ENCODE data around the gene CSNK1G2. TPM values are rescaled to one million over a fixed set of nuclear protein-coding genes. Genes with fewer than 3 reads are reported as not detected.

The CSNK1G2 gene
- total RNA-seq, 2 donors from 2014 or later = 29.0 to 35.8 TPM

- no peak for DNase-seq (ENCODE audit: low spot score)
- H3K27me3 ChIP-seq = no peaks in the 10 kb centered on the region
- no peak for TF ChIP-seq CTCF (IDR thresholded peaks at IDR 0.05)
- no peaks in the 10 kb centered on the region for H3K9me3 ChIP-seq
- no peaks in the 10 kb centered on the region for H3K36me3 ChIP-seq
- H3K4me3 ChIP-seq = no peak overlapping the region
- H3K27ac ChIP-seq = no peak overlapping the region
- H3K4me1 ChIP-seq = no peaks in the 10 kb centered on the region
Observed at GRCh38 chr19:1962674-1963073, 21.7 kb downstream of the CSNK1G2 start.

- H3K27me3 ChIP-seq = no peaks in the 10 kb centered on the region
- H3K4me3 ChIP-seq = no peak overlapping the region
- DNase-seq (ENCODE audit: low spot score) = no peak
- peaks cover 9% of the 10 kb centered on the region for H3K36me3 ChIP-seq
- H3K4me1 ChIP-seq = no peaks in the 10 kb centered on the region
- TF ChIP-seq CTCF (IDR thresholded peaks at IDR 0.05) = no peak
- no peaks in the 10 kb centered on the region for H3K9me3 ChIP-seq
- no peak overlapping the region for H3K27ac ChIP-seq
Observed at GRCh38 chr19:1967087-1967608, 26.2 kb downstream of the CSNK1G2 start.

GRCh38 chr19:1968279-1969175, 27.6 kb downstream of the CSNK1G2 start:
- no peak for DNase-seq (ENCODE audit: low spot score)
- Histone ChIP-seq H3K4me3 (no peak overlapping the region), H3K36me3 (peaks cover 9% of the 10 kb centered on the region), H3K9me3 (no peaks in the 10 kb centered on the region), H3K27me3 (no peaks in the 10 kb centered on the region), H3K27ac (no peak overlapping the region), H3K4me1 (no peaks in the 10 kb centered on the region)
- TF ChIP-seq CTCF (IDR thresholded peaks at IDR 0.05) = no peak

- H3K4me1 ChIP-seq = no peaks in the 10 kb centered on the region
- no peak overlapping the region for H3K27ac ChIP-seq
- TF ChIP-seq CTCF (IDR thresholded peaks at IDR 0.05) = no peak
- H3K36me3 ChIP-seq = peaks cover 9% of the 10 kb centered on the region
- no peak overlapping the region for H3K4me3 ChIP-seq
- H3K27me3 ChIP-seq = no peaks in the 10 kb centered on the region
- no peaks in the 10 kb centered on the region for H3K9me3 ChIP-seq
- no peak for DNase-seq (ENCODE audit: low spot score)
Observed at GRCh38 chr19:1969176-1970002, 28.4 kb downstream of the CSNK1G2 start.

- Histone ChIP-seq H3K4me3 (no peak overlapping the region), H3K4me1 (no peaks in the 10 kb centered on the region), H3K27me3 (no peaks in the 10 kb centered on the region), H3K27ac (no peak overlapping the region), H3K9me3 (no peaks in the 10 kb centered on the region), H3K36me3 (peaks cover 12% of the 10 kb centered on the region)
- no peak for TF ChIP-seq CTCF (IDR thresholded peaks at IDR 0.05)
- no peak for DNase-seq (ENCODE audit: low spot score)
Observed at GRCh38 chr19:1970003-1970805, 29.2 kb downstream of the CSNK1G2 start.

Data from right atrium auricular region (tissue), 2 donors.